ENCODE data around the gene CISH.

Gene CISH

DNA sequence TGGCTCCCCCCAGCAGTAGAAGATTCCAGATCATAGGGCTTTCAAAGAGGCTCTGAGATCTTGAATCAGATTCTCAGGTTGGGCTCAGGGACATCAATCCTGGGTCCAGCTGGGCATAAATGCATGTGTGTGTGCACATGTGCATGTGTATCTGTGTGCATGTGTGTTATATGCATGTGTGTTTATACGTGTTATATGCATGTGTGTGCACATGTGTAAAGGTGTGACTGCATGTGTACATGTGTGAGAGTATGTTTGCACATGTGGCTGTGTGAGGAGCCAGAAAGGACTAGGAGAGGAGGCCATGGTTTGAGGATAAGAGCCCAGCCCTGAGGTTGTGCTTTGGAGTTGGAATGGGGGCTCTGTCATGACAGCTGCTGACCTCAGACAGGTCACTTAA lies 3.6 kb upstream of the CISH start:
- no peak for DNase-seq (ENCODE audit: extremely low read depth in 1 of 2, low read depth in 1 of 2)

DNA sequence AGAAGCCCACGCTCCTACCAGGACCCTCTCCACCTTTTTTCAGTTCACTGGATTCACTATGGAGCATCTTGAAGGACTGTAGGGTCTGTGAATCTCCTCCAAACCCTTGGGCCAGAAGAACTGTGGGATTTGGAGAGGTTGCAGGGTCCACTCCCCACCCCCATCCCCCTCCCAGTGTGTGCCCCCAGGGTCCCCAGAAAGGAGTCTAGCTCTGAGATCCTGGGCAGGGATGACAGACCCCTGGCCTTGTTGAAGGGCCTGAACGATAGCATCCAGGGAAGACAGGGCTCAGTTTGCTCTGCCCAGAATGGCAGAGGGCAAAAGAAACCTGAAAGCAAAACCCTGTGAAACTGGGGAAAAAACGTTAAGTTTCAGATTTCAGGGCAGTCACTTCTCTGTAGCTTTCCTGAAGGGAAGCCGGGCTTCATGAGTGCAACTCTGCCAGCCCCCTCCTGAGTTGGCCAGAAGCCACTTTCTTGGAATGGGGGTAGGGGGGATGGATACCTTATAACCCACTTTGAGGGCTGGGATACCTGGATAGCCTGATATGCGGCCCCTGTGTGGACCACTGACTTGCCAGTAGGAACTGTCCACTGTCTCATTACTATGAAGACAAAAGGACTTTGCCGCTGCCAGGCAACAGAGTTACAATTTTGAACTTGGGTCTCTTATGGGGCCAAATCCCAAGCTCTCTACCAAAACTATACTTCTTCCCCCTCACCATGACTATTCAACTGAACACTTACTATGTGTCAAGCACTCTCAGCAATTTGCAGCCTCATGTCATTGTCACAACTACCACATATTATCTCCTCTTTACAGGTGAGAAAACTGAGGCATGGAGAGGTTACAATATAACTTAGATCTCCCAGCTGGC lies 1.6 kb upstream of the CISH start:
- DNase-seq (ENCODE audit: extremely low read depth in 1 of 2, low read depth in 1 of 2) = no peak

DNA sequence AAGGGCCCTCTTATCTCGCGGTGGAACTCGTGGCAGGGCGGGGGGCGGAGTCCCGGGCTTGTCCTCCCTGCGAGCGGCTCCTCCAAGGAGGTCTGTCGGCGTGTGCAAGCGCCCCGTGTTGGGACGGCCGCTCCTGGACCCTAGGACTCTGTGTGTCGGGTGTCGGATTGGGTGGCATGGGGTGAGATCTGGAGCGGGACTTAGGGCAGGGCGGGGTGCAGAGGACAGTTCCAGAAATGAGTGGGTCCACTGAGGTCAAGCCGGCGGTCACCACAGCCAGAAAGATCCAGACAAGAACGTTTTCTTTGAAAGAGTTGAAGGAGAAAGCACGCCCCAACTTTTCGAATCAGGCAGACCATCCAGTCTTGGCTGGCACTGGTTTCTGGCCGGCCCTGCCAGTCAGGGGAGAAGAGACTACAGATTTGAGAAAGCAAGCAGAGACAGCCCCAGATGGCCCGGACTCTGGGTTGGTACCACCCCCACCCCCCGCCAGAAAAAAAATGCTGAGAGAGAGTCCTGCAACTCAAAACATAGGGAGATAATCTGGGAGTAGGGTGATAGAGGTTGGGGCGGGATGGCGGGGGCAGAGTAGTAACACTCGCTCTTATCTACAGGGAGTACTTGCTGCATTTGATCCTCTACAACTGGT lies 784 bp upstream of the CISH start:
- no peak for DNase-seq (ENCODE audit: extremely low read depth in 1 of 2, low read depth in 1 of 2)

DNA sequence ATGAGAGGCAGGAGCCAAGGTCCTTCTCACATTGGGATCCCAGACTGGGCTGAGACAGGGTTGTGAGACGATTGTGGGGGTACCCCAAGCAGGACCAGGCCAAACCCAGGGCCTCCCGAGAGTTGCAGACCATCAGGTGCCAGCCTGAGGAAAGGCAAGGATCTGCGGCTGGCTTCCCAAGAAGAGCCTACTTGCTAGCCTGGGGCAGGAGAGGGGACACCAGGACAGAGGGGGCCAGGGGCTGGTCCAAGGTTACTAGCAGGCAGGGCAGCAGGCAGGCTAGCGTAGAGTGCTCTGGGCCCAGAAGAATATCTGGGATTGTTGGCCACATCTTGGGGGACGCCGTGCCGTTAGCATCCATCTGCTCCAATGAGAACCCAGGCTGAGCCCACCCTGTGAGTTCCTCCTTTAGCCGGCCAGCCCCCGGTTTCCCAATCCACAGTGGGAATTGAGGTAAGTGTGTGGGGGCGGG lies 546 bp downstream of the CISH start:
- no peak for DNase-seq (ENCODE audit: extremely low read depth in 1 of 2, low read depth in 1 of 2)

DNA sequence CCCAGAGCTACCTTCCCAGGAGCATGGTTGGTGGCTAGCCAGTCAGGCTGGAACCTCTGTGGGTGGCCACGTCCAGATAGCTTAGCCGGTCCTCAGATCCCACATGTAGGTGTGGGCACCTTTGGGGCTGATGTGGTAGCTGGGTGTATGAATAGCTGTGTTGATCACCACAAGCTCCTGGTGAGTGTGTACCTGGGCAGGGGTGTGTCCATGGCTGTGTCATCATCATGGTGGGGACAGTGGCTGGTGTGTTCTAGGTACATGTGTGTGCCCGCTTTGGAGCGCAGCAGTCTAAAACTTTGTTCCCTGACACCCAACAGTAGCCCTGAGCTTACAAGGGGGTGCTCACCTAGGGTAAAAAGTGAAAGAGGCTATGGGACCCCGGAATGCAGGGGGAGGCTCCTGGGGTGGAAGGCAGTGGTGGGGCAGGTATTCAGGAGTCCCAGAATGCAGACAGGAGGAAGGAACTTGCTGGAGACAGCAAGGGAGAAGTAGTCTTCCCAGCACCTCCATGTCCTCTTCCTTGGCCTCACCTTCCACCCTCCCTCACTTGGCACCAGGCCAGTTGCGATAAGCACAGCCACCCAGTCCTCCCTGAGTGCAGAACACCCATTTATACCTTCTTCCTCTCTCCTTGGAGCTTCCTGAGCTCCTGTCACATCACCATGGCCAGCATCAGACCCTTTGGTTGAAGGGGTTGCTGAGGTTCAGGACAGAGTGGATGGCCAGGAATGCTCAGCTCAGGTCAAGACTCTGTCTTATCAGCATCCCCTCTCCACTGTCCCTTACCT lies 1.2 kb downstream of the CISH start:
- DNase-seq (ENCODE audit: extremely low read depth in 1 of 2, low read depth in 1 of 2) = no peak

DNA sequence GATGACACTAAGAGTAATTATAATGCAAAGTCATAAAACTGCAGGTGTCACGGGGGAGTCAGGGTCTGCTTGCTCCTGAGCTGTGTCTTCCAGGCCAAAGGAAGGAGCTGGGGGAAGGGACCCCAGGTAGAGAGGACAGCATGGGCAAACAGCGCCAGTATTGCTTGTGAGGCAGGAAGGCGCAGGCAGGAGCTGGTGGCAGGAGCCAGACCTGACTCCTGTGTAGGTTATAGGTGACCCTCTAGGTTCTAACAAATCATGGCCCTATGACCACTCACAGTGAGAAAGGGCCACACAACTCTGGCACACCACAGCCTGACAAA lies 1.9 kb downstream of the CISH start:
- DNase-seq (ENCODE audit: extremely low read depth in 1 of 2, low read depth in 1 of 2) = no peak

DNA sequence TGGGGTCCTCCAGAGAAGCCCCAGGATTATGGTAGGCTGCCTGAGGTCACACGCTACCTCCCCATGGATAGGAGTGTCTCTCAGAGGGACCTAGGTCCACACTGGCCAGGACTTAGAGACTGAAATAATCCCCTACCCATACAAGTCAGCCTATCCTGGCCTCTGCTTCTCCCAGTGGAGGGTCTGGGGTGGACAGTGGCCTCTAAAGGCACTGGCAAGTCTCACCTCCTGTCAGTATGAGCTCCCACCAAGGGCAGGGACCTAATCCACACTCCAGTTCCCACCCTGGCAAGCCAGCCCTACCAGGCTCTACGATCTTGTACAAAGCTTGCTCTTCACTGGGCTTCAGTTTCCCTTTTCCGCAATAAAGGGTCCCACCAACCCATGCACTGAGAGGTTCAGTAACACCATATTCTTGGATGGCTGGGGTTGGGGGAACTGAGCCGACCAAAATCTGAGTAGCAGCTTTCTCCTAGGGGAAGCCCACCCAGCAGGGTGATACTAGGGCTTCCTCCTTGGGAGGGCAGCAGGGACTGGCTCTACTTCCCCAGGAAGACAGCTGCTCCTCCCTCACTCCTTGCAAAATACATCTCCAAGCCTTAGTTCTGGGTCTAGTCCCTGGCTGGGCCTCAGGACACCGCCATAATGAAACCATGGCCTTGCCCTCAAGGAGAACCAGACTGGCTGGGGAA lies 2.4 kb downstream of the CISH start:
- DNase-seq (ENCODE audit: extremely low read depth in 1 of 2, low read depth in 1 of 2) = no peak

DNA sequence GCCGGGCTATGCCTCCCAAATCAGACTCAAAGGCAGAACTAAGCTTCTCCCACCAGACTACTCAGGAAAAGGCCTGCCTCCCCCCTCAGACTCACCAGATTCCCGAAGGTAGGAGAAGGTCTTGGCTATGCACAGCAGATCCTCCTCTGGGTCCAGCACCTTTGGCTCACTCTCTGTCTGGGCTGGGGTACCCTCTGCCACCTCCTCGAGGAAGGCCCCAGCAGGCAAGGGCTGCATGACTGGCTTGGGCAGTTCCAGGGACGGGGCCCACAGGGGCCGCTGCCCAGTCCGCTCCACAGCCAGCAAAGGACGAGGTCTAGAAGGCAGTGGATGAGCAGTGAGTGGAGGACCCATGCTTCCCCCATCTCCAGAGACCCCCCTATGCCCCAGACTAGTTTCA lies 3.3 kb downstream of the CISH start:
- DNase-seq (ENCODE audit: extremely low read depth in 1 of 2, low read depth in 1 of 2) = no peak

DNA sequence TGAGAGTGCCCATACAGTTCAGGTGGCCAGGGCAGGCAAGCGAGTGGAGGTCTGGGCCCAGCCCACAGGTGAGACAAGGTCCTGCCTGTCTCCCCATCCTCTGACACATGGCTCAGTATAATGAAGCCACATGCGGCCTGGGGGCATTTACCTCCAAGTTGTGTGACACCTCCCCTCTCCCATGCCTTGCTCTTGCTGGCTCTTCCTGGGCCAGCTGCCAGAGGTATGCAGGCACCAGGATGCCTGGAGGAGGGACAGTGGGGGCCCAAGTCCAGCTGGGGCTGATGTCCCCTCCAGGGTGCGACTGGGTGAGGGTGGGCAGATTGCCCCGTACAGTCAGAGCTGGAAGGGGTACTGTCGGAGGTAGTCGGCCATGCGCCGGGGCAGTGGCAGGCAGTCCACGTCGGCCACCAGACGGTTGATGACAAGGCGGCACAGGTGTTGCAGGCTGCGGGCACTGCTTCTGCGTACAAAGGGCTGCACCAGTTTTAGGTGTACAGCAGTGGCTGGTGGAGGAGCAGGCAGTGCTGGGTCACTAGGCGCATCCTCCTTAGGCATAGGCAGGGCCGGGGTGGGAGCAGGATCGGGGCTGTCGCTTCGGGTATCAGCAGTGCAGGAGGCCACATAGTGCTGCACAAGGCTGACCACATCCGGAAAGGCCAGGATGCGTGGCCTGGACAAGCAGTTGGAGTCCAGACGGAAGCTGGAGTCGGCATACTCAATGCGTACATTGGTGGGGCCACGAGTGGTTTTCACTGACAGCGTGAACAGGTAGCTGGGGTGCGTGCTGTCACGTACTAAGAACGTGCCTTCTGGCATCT lies 4.1 kb downstream of the CISH start:
- no peak for DNase-seq (ENCODE audit: extremely low read depth in 1 of 2, low read depth in 1 of 2)

DNA sequence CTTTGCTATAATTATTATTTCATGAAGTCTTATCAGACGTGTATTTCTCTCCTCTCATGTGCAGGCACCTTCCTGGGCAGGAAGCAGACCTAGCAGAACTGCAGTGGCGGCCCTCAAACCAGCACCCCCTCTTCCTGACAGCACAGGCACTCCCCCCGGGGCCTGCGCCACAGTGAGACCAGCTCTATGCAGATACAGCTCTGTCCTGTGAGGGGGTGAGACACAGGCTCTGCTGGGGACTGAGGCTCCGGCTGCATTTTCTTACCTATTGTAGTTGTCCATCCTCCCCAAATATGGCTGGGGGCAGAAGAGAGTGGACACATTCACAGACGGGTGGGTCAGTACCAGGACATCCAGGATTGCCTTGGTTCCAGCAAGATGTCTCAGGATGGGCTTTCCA lies 5.0 kb downstream of the CISH start:
- no peak for DNase-seq (ENCODE audit: extremely low read depth in 1 of 2, low read depth in 1 of 2)

DNA sequence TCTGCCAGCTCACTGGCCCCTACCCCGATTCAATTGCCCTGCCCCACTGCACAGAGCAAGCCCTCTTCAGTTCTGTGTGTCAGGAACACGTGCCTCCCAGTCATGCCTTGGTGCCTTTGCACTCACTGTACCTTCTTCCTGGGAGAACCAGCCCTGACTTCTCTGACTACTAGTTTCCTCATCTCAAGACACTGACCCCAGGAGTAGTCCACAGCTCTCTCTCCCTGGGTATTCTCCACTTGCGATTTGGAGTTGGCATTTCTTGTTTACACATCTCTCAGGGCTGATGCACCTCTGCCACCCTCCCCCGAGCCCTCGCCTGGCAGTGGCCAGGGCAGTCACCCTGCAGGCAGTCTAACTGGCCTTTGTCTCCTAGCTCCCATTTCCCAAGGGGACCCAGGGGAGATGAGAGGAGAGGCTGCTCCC lies 5.7 kb downstream of the CISH start:
- DNase-seq (ENCODE audit: extremely low read depth in 1 of 2, low read depth in 1 of 2) = no peak

DNA sequence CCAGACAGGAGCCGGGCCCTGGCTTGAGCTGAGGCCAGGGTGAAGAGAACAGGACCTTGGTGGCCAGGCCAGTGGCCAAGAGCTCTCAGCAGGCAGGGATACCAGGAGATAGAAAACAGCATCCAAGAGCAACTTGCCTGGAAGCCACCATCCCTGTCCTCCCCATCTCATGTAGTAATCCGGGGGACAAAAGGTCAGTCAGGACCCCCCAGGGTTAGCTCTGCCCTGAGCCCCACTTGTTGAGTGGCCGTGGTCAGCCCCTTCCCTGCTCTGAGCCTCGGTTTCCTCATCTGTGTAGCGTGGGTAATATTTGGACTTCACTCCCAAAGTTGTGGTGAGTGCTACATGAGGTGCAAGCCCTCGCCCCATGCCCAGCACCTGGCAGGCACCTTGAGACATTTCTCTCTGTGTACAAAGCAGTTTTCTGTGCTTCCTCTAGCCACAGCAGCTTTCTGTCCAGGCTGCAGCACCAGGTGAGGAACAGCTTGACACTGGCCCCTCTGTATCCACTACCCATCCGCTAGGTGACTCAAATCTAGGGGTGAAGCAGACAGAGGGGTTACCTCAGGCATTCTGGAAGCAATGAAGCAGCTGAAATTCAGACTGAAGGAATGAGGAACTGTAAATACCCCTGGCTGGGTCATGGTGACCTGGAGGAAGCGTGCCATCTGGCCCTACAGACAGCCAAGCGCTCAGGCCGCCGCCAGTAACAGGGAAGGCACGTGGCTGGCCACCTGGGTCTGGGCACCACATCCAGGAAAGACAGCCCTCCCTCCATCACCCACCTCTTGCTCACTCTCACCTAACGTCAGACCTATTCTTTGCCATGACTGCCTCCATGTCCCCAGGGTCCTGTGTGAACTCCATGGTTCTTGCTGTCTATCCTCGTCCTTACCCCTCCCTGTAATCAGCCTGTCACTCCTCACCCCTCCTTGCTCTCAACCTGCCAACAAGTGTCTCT lies 6.7 kb downstream of the CISH start:
- no peak for DNase-seq (ENCODE audit: extremely low read depth in 1 of 2, low read depth in 1 of 2)

DNA sequence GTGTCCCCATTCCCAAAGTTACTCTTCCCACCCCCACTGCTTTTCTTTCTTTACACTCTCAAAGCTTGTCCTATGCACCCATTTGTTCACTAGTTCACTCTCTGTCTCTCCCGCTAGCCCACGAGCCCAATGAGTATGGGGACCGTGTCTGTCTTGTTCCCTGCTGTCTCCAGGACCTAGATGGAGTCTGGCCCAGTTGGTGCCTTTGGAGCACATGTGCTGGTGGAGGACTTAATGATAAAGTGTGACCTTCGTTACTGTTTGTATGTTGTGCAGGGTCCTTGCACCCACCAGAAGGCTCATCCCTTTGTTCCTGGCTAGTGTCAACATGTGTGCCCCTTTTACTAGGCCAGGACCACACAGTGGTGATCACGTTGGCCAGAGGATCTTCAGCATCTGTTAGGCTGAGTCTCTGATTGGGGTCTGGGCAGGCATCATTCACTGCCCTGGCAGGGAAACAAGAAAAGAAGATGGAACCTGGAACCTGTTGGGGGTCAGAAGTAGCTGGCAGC lies 7.4 kb downstream of the CISH start:
- no peak for DNase-seq (ENCODE audit: extremely low read depth in 1 of 2, low read depth in 1 of 2)

DNA sequence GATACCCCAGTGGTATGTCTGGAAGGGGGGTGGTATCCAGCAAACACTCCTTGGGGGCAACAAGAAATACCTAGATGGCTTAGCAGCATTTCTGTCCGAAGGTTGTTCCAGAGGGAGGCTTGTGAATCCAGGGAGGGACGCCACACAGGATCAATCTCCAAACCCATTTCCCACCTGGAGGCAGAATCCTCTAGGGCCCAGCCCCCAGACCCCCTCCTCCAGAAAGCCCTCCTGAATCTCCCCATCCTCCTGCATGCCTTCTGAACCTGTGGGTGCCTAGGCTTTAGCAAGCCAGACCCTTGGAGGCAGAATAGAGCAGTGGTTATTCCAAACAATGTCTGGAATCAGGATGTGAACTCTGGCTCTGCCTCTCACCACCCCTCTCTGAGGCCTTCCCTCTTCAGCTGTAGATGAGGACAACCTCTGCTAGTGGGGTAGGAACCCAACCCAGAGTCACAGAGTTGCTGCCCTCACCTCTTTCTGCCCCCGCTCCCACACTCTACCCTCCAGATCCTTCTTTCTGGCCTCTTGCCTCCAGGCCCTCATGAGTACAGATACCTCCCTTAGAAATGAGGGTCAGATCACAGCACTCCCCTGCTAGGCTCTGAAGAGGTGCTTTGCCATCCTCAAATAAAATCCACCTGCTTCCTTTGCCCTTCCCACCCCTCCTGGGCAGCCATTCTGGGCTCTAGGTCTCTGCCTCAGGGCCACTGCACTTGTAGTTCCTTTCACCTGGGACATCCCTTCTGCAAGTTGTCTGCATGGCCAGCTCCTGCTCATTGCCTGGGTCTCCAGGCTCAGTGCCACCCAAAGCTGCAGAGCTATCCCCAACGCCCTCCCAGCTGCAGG lies 8.1 kb downstream of the CISH start:
- no peak for DNase-seq (ENCODE audit: extremely low read depth in 1 of 2, low read depth in 1 of 2)

DNA sequence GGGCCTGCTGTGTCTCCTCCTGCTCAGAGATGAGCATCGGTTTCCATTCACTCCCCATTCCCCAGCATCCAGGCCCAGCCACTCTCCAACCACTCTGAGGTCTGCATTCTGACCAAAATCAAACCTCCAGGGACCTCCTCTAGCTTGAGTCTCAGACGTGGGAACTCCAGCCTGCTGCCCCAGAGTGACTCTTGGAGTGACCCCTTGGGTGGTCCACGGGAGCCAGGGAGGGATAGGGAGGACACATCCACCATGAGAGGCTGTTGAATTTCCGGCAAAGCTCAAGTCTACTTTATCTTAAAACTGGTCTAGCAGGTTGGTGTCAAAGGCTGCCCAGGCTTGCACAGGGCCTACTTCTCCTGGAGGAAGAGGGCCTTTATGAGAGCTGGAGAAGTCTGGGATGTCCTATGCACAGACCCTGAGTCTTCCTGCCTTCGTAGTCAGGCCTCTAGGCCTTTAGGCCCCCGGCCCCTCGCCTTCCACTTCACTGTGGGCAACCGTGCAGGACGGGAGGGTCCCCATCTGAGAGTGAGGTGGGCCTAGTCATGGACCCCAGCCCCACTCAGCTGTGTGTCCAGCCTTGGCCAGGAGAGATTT lies 8.9 kb downstream of the CISH start:
- DNase-seq (ENCODE audit: extremely low read depth in 1 of 2, low read depth in 1 of 2) = no peak

DNA sequence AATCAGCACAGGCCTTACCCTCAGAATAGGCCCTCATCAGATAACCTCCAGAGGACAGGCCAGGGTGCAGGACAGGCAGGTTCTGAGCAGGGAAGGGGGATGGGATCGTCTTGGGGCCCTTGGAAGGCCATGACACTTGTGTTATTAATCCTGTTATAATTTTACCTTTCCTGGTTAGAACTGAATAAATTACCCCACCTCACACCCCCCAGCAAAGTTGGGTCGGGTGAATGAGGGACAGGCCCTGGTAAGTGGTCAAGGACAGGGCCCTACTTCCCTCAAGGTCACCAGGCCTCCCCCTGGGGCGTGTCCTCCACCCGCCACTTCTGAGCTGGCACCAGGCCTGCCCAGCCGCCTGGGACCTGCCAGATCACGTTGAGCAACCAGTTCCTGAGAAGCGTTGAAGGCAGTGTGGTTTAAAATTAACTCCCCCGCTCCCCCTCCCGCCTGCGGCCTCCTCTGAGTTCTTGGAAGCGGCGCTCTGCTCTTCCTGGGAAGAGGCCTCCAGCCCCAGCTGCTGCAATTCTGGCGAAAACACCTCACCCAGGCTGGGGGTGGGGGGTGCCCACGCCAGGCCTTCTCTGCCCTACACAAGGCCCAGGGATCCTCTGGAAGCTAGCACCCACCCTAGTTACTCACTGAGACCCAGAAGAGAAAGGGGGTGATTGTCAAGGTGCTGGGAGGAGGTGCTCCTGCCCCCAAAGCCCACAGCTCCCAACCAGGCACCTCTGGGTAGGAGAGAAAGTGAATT lies 10.6 kb downstream of the CISH start:
- peak; percentile 42 to 52 for DNase-seq (ENCODE audit: extremely low read depth in 1 of 2, low read depth in 1 of 2)
